Keratinocyte (primary cell): ENCODE results near the gene TRIM14. TPM values are rescaled to one million over a fixed set of nuclear protein-coding genes. Genes with fewer than 3 reads are reported as not detected.
"Not testable (repeated sequence)": the region's sequence is repeated elsewhere in the genome, so short reads cannot be mapped to it uniquely, and the experiment has no call there.

ENCODE experiments used
- DNase-seq: peaks from one replicate; pipeline ENCODE4 v3.0.0-alpha.2; 2011; ENCODE audit warnings: low read depth, missing footprints, low spot score
- FAIRE-seq: peaks from 2 replicates; lab custom pipeline; 2011; peaks lifted over from hg19 to GRCh38; lab: Jason Lieb, UNC
- H2AFZ ChIP-seq: 2 replicates; pipeline ENCODE4 v1.6.0; 2012; ENCODE audit warnings: low read length, control low read depth, inconsistent platforms; ENCODE audit not compliant: control insufficient read depth
- H3K27ac ChIP-seq: 2 replicates; pipeline ENCODE4 v1.5.1; 2011; ENCODE audit warnings: low read length; ENCODE audit not compliant: control insufficient read depth, insufficient read depth
- H3K27me3 ChIP-seq: 3 replicates; pipeline ENCODE4 v1.6.0; 2011; ENCODE audit warnings: low read length; ENCODE audit not compliant: control insufficient read depth, insufficient read depth; ENCODE audit errors: extremely low read depth
- H3K36me3 ChIP-seq, 2 experiments: 2 replicates in 1 of 2; 3 replicates in 1 of 2; pipeline ENCODE4 v1.5.1; 2011; ENCODE audit warnings: low read length in 2 of 2, mild to moderate bottlenecking in 1 of 2; ENCODE audit not compliant: control insufficient read depth in 2 of 2, insufficient read depth in 2 of 2; ENCODE audit errors: extremely low read depth in 1 of 2
- H3K4me1 ChIP-seq: 3 replicates; pipeline ENCODE4 v1.5.1; 2011; ENCODE audit warnings: low read length; ENCODE audit not compliant: control insufficient read depth, insufficient read depth; ENCODE audit errors: extremely low read depth
- H3K4me2 ChIP-seq: 3 replicates; pipeline ENCODE4 v1.6.0; 2011; ENCODE audit warnings: low read depth, low read length; ENCODE audit not compliant: control insufficient read depth, insufficient read depth; ENCODE audit errors: extremely low read depth
- H3K4me3 ChIP-seq, 3 experiments: fragments of 200-600 bp in 1 of 3; sonication (generic) in 1 of 3; 2 replicates in 2 of 3; 3 replicates in 1 of 3; pipeline ENCODE4 v1.5.1; 2011 to 2016; ENCODE audit warnings: low read length in 3 of 3, mild to moderate bottlenecking in 3 of 3, control low read depth in 2 of 3, inconsistent platforms in 1 of 3, low read depth in 1 of 3, mixed read lengths in 1 of 3, mixed run types in 1 of 3, moderate library complexity in 1 of 3; ENCODE audit not compliant: control insufficient read depth in 2 of 3, insufficient read depth in 2 of 3; ENCODE audit errors: extremely low read depth in 1 of 3
- H3K79me2 ChIP-seq: 2 replicates; pipeline ENCODE4 v1.6.0; 2012; ENCODE audit warnings: low read length; ENCODE audit not compliant: control insufficient read depth, insufficient read depth
- H3K9ac ChIP-seq: 3 replicates; pipeline ENCODE4 v1.6.0; 2011; ENCODE audit warnings: low read length; ENCODE audit not compliant: control insufficient read depth, insufficient read depth; ENCODE audit errors: extremely low read depth
- H3K9me1 ChIP-seq: 3 replicates; pipeline ENCODE4 v1.6.0; 2011; ENCODE audit warnings: low read length; ENCODE audit not compliant: control insufficient read depth, insufficient read depth; ENCODE audit errors: extremely low read depth
- H3K9me3 ChIP-seq: 2 replicates; pipeline ENCODE4 v1.5.1; 2012; ENCODE audit warnings: low read depth, low read length; ENCODE audit not compliant: control insufficient read depth
- H4K20me1 ChIP-seq: 3 replicates; pipeline ENCODE4 v1.6.0; 2011; ENCODE audit warnings: low read length; ENCODE audit not compliant: control insufficient read depth, insufficient read depth; ENCODE audit errors: extremely low read depth
- EZH2 ChIP-seq: IDR thresholded peaks from one replicate; pipeline ENCODE4 v1.6.1; 2012; ENCODE audit warnings: inconsistent platforms, mild to moderate bottlenecking, low read length, moderate library complexity
- dilution Hi-C: fragments of 300-500 bp; cut with MboI; formaldehyde crosslinking; loops from one replicate; pipeline ENCODE4 v1.7.0; 2020; ENCODE audit warnings: low sequenced_read_pairs; ENCODE audit not compliant: extremely low pct_ligation_motif_present
- polyA plus RNA-seq, 5 experiments: library from polyadenylated mRNA; depleted of rRNA in 3 of 5; stranded (reverse) in 3 of 5; stranded (forward) in 1 of 5; unstranded in 1 of 5; fragments of >200 nt; gene quantifications; 1 replicate in 1 of 5; 2 replicates in 3 of 5; 3 replicates in 1 of 5; pipeline versions ENCODE4 v1.2.1 to v1.2.3, GENCODE V29; 2011 to 2012; ENCODE audit warnings: missing spikeins in 2 of 5, low read depth in 1 of 5, low replicate concordance in 1 of 5
- small RNA-seq, 3 experiments: library from RNA; depleted of rRNA; stranded (forward); fragments of <200 nt; gene quantifications; one replicate each; pipeline ENCODE3, GENCODE V24; 2012; ENCODE audit warnings: low read depth in 3 of 3, low replicate concordance in 1 of 3; ENCODE audit not compliant: insufficient read length in 3 of 3
- TF ChIP-seq, protein P1 (sequence below), 3 experiments: IDR thresholded peaks in 1 of 3; conservative IDR thresholded peaks in 1 of 3; optimal IDR thresholded peaks in 1 of 3; 2 replicates in 2 of 3; 3 replicates in 1 of 3; pipeline versions ENCODE3 to v1.5.1; 2011; ENCODE audit warnings: low read length in 3 of 3, mild to moderate bottlenecking in 3 of 3, moderate library complexity in 2 of 3, control low read depth in 1 of 3, inconsistent platforms in 1 of 3; ENCODE audit not compliant: insufficient read depth in 2 of 3; ENCODE audit errors: extremely low read depth in 1 of 3

TRIM14 gene
- polyA plus RNA-seq, 1 donor (not counting 4 experiments of a cell fraction or from before 2014, with no cell fraction given), result 22.1 TPM

GRCh38 chr9:98020476-98021145, 98.4 kb downstream of the TRIM14 start:
- Histone ChIP-seq H3K9me3 (no peaks in the 10 kb centered on the region), H3K4me1 (no peaks in the 10 kb centered on the region), H2AFZ (no peak overlapping the region), H3K36me3 (peaks cover 10 to 17% of the 10 kb centered on the region in 2 experiments), H3K4me2 (no peak overlapping the region), H3K9ac (no peak overlapping the region), H3K79me2 (no peaks in the 10 kb centered on the region), H3K9me1 (no peaks in the 10 kb centered on the region), H3K27ac (no peak overlapping the region), H3K27me3 (no peaks in the 10 kb centered on the region), H4K20me1 (no peaks in the 10 kb centered on the region), H3K4me3 (no peak overlapping the region)
- DNase-seq, result no peak
- dilution Hi-C loops, result no loop called here
- no peak for TF ChIP-seq EZH2
- TF ChIP-seq, protein P1, sequence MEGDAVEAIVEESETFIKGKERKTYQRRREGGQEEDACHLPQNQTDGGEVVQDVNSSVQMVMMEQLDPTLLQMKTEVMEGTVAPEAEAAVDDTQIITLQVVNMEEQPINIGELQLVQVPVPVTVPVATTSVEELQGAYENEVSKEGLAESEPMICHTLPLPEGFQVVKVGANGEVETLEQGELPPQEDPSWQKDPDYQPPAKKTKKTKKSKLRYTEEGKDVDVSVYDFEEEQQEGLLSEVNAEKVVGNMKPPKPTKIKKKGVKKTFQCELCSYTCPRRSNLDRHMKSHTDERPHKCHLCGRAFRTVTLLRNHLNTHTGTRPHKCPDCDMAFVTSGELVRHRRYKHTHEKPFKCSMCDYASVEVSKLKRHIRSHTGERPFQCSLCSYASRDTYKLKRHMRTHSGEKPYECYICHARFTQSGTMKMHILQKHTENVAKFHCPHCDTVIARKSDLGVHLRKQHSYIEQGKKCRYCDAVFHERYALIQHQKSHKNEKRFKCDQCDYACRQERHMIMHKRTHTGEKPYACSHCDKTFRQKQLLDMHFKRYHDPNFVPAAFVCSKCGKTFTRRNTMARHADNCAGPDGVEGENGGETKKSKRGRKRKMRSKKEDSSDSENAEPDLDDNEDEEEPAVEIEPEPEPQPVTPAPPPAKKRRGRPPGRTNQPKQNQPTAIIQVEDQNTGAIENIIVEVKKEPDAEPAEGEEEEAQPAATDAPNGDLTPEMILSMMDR (optimal IDR thresholded peaks at IDR 0.05 in 1 of 3, IDR thresholded peaks at IDR 0.05 in 1 of 3, conservative IDR thresholded peaks at IDR 0.05 in 1 of 3; ENCODE audit: extremely low read depth in 1 of 3, insufficient read depth in 2 of 3, low read length in 3 of 3), result no peak
- no peak for FAIRE-seq

GRCh38 chr9:98019869-98020268, 99.2 kb downstream of the TRIM14 start:
- DNase-seq, H2AFZ ChIP-seq, H3K9me3 ChIP-seq, H3K9me1 ChIP-seq, H3K79me2 ChIP-seq, FAIRE-seq, H4K20me1 ChIP-seq, H3K4me2 ChIP-seq, H3K4me1 ChIP-seq, H3K4me3 ChIP-seq, dilution Hi-C loops, H3K27me3 ChIP-seq, H3K9ac ChIP-seq, H3K27ac ChIP-seq: not testable (repeated sequence)
- H3K36me3 ChIP-seq, result peaks cover 11 to 22% of the 10 kb centered on the region in 2 experiments

Small RNA genes lying within 50 kb of the gene (small RNA-seq; reads per million reads assigned to genes)
- gene RF00017 (0 reads per million in 3 experiments), gene RNU6-918P (0 reads per million in 3 experiments)

Other genes with a start within 250 kb of the TRIM14 start
- gene TRMO, start 196.7 kb downstream of the TRIM14 start, polyA plus RNA-seq, result 13.9 to 19.4 TPM (median 17.0 TPM) in 3 replicates
- 0.02 TPM in 1 of 3 replicates, not detected in the others for gene HEMGN, start 181.1 kb downstream of the TRIM14 start, polyA plus RNA-seq
- 17.2 to 51.0 TPM (median 45.0 TPM) in 3 replicates for gene ANP32B, start 135.9 kb downstream of the TRIM14 start, polyA plus RNA-seq
- 47.7 to 73.8 TPM (median 63.1 TPM) in 3 replicates for gene NANS, start 62.5 kb downstream of the TRIM14 start, polyA plus RNA-seq
- gene CORO2A, start 73.4 kb upstream of the TRIM14 start, polyA plus RNA-seq, result 30.9 to 45.2 TPM (median 31.7 TPM) in 3 replicates
- gene TBC1D2, start 136.4 kb upstream of the TRIM14 start, polyA plus RNA-seq, result 59.2 to 110 TPM (median 73.2 TPM) in 3 replicates